NCI-H345 (cell line): Measurements from ENCODE around the gene DCP1B.
"Not testable (repeated sequence)": the region's sequence is repeated elsewhere in the genome, so short reads cannot be mapped to it uniquely, and the experiment has no call there.

Experiments used
- DNase-seq: peaks from one replicate; lab custom pipeline; 2025; lab: John Stamatoyannopoulos, UW

Gene DCP1B

DNA sequence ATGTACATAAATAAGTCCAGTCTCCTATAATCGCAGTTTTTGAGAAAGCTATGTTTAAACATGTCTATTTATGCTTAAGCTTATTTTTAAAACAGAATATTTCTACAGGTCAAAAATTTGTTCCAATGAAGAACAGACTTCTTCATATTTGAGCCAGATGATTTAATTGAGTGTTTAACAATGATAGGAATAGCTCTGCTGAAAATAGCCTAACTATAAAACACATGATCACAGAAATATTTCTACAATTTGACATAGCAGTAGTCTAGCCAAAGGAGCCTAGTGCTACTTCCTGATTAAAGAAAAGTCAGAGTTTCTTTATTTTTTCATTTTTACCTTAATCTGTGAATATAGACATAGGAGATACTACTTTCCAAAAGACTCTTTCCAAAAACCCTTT lies 29.4 kb downstream of the DCP1B start:
- no peak for DNase-seq

DNA sequence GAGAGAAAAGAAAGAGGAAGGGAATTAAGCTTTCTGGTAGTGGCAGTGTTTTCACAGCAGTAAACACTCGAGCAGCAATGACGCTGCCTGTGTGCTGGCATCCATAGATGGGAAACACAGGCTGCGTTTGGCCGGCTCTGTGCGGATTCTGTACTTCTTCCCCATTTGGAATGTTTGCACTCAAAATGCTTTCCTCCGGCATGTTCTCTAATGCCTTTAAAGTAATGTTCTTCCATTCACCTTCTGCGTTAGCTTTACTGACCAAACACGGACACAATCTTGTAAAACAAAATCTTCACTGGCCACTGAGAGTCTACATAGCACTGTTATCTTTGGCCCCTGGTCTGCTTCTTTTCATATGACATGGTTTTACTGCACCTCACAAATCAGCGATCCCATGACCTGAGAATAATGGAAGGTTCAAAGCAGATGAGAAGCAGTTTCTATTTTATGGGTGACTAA lies 31.4 kb downstream of the DCP1B start:
- no peak for DNase-seq

DNA sequence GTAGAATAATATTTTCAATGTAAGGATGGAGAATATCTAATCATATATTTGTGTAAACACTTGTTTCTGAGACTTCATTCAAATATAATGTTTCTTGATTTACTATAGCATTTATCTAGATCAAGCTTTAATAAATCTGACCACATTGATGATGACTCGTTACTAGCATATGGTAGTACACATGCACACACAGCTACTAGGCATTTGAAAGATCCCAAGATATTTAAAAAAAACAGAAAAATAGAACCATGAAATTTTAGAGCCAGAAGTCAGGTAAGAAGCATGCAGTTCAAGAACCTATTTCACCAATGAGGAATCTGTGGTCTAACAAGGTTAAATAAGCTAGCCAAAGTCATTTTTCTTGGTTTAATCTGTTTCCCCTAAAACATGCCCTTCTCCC lies 32.0 kb downstream of the DCP1B start:
- DNase-seq: no peak

DNA sequence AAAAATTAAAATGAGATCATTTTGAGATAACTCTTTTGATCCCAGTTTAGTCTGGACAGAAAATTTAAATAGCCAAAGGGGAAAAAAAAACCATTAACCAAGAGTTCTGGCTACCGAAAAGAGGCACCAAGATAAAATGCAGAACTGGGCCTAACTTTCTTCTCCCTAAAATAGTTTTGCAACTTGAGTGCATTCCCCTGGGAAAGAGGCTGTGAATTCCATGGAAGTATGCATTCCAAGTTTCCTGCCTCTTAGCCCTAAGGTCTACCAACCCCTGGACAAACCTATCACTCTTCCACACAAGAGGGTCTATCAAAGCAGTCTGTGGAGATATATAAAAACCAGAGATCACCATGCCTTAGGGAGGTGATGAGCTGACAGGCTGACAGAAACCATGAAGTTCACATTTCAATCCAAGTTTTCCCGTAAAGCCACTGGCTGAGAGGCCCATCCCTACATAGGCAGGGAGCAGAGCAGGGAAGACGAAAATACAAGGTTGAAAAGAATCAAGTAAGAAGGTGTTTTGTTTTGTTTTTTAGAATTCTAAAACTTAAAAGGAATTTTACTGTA lies 33.8 kb downstream of the DCP1B start:
- no peak for DNase-seq

DNA sequence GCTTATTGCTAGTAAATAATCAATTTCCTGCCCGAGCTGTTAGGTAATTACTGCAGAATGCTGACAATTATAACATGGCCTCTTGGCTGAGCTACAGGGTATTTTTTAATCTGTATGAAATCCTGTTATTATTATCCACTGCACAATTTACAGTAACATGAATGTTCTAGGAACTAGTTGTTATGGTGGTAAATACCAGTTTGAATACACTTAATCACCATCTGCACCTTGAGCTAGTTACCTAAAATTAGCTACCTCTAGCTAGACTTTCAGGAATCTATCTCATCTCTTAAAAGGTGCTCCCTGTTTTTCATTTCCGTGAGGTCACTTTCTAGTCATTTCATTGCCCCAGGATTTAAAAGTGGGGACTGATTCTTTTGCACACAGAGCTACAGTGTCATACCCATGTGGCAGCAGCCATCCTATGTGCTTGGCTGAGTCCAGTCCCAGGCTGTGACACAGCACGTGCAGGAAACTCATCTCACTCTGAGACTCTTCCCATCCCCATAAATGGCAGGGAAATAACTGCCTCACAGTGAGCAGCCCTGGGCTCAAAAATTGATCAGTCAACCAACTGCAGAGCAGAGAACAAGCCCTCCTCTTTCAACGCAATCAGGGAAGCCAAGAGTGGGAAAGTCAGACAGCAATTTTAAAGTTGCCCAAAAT lies 37.6 kb downstream of the DCP1B start:
- no peak for DNase-seq

DNA sequence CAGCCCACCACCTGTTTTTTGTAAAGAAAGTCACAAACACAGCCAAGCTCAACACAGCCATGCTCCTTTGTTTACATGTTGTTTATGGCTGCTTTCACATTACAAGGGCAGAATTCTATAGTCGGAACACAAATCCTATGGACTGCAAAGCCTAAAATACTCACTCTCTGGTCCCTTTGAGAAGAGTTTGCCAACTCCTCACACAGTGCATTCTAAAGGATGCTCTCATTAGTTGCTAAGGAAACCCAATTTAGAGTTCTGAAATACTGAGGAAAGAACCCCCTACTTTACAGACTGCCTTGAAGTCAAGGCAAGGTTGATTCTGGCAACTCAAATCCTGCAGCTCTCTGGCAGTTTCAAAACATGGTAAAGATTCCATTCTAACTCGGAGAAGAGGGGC lies 38.3 kb downstream of the DCP1B start:
- DNase-seq: no peak

DNA sequence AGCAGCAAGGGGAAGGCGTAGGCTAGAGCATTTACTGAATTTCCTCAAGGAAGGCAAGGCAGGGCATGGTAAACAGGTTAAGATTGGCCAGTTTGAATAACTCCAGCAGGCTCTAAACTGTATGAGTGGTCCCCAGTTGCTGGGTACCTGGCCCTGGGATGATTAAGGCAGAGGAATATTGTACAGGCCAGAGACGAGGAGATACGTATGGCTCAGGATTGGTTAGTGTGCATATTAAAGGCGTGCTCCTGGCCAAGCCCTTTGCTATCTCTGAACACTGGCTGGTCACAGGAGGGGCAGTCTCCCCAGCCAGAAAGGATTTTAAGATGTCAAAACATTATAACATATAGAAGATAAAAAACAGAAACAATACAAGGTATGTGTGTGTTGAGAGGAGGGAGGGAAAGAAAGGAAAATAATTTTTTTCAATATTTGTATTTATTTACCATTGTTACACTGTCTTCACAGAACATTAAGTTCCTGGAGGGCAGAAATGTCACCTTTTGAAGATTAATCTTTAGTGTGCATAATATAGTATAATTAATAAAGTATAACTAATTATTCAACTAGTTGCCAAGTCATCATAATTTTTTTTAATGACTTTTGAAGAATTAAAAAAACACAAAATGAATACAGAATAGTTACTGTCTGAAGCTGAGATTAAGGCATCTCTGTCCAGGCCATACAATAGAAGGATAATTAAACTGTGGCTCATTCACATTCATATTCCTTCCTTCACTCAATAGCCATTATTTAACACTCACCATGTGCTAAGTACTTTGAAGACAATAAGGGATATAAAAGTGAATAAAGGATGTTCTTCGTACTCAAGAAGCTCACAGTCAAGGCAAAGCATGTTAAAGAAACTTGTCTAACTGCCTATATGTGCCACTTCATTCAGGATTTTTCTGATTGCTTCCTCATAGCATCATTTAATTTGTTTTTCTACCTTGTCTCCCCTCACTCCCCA lies 41.9 kb downstream of the DCP1B start:
- DNase-seq: no peak

DNA sequence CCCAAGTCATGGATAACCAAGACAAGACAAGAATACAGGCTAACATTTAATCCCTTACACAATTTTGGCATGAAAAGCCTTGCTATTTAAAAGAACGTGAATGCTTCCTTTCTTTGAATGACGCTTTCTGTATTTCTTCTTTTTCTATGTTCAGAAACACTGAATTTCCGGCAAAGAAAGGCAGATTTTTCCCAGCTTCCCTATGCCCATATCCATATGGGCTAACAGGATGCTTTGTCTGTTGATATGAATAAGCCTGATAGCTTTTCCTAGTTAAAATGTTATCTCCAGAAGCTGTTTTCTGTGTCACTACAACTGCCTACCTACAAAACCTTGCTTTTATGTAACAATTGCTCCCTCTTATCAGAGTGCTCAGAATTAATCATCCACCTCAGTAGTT lies 47.5 kb downstream of the DCP1B start:
- no peak for DNase-seq

DNA sequence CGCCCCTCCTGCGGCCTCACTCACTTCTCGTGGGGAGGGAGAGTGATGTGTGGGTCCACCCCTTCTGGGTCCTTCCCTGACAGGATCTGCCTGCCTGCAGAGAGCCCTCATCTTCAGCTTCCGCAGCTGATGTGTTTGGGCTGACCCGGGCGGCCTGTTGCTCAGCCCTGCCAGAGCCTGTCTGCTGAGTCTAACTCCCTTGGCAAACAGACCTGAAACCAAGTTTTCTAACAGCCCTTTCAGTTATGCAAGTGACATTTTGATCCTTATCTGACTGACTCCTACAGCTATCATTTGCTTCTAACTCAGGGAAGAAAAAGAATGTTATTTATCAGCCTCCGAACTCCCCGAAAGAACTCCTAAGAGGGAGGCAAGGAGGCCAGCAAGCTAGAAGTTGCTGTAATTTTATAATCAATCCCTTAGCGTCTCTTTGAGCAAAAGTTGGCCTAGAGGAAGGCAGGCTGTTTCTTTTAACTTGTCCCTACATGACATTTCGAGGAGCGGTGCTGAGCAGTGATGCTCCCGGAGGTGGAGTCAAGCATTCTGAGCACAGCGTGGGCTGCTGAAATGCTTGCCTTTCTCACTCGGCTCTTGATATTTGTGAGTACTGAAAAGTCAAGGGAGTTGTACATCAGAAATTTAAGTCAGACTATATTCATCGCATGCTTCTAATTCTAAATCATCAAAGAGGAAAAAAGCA lies 54.3 kb downstream of the DCP1B start:
- DNase-seq: no peak

DNA sequence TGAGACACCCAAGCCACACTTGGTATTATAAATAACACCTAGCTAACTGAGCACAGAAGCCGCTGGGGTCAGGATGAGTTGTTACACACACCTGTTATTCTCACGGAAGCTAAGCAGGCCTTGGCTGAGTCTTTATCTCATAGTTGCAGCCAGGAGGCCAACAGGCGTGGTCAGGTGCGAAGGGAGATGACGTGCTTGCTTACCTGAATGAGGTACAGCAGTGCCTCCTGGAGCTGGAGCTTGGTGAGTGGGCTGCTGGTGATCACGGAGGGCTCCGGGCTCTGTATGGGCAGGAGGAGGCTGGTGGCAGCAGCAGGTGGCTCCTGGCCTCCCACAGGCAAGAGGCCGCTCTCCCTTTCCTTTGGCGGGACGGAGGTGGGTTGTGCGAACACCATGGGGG lies 55.4 kb downstream of the DCP1B start:
- no peak for DNase-seq

DNA sequence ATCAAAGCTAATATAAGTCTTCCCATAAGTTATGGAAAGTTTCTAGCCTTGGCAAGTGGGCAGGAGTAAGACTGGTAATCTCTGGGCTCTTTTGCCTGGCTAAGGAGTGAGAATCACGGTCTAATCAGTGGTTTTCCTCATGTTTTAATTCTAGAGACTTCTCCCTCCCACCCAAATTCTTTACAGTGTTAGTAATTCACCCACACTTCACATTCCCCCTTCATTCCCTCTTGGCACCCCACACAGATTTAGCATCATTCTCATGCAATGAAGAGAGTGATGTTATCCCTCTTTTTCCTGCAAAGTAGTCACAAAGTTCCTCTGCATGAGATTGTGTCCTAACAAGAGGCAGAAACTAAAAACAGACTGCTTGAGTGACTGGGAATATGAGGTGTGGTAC lies 57.2 kb downstream of the DCP1B start:
- DNase-seq: no peak

DNA sequence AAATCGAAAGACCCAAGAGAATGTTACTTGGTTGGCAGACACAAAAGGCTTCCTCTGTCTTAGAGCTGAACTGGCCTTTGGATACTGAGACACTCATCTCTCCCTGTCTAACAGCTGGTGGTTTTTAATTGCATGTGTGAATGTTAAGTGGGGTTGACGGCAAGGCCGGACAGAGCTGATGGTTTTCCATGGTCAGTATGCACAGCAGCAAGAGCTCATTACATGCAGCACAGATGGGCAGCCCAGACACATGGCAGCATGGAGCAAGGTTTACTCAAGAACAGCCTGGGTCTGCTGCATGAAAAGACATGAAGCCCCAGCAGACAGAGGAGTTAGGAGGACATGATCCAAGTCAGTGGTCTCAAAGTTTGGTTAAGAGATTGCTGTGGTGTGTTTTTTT lies 58.0 kb downstream of the DCP1B start:
- no peak for DNase-seq

DNA sequence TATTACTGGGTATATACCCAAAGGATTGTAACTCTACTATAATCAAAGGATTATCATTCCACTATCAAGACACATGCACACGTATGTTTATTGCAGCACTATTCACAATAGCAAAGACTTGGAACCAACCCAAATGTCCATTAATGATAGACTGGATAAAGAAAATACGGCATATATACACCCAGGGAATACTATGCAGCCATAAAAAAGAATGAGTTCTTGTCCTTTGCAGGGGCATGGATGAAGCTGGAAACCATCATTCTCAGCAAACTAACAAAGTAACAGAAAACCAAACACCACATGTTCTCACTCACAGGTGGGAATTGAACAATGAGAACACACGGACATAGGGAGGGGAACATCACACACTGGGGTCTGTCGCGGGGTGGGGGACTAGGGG lies 58.8 kb downstream of the DCP1B start:
- DNase-seq: not testable (repeated sequence)

DNA sequence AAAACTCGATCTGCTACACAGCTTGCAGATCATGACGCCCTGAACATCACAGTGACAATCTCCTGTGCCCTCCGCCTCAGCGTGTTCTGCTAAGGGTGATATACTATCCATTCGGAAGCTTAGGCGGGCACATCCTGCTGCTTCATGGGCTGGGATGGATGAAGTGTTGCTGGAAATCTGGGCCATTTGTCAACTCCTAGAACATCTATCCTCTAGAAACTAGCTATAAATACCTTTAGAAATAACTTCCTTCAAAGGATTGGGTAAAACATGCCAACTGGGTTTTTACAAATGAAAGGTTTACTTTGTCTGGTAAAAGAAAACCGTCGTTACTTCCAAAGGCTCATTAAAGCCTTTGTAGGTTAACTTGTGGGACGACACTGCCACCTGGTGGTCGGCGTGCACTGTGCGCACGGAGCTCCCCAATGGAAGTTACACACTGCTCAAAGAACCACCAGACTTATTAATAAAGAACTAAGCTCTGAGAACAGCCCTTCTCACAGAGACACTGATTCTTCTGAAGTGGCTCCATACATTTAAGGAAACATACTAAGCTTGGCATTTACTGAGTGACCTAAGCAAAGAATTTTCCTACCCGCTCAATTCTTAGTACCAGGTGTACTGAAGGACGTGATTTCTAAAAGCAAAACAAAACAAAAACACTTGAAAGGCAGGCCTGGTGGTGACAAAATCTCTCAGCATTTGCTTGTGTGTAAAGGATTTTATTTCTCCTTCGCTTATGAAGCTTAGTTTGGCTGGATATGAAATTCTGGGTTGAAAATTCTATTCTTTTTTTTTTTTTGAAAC lies 64.3 kb downstream of the DCP1B start:
- peak; percentile 82 for DNase-seq

DNA sequence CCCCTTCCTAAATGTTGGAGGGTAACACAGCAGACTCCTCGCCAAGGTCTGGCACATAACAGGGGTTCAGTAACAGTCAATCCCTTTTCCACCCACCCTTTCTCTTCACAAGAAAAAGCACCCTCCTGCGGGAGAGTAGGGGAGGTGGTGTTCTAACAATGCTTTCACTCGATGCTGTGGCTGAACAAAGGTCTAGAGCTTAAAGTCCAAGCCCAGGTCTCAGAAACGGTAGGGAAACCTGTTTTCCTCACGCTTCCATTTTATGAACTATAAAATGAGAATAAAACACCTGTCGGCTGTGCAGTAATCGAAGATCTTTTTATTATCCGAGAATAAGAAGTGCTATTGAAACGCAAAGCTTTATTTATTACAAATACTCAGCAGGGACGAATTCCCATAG lies 64.9 kb downstream of the DCP1B start:
- no peak for DNase-seq

DNA sequence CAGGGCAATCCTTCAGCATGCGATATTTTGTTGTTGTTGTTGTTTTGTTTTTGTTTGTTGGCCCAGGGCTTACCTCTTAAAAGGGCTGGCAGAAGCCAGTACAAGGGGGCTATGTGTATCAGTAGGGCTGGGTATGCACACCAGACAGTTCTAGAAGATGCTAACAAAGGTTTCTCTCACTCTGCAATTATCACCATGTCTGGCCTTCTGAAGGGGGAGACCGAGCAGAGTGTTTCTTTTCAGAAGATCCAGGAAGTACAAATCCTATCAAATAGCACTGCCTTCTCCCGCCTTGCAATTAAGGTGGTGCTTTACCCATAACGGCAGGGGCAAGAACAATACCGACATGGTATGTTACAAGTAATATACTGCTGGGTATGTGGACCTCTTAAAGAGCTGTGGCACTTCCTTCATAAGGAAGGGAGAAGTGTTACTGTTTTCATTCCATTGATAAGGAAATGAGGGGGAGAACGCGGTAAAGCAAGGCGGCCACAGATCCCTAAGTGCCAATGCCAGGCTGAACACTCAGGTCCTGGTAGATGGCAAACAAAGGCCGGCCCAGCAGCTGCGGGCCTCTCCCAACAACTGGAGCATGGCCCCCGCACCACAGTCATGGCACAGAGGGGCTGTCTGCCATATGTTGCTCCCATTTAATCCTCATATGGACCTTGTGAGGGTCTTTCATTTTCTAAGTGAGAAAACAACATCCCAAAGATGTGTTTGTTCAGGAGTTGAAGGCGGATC lies 66.6 kb downstream of the DCP1B start:
- DNase-seq: no peak

DNA sequence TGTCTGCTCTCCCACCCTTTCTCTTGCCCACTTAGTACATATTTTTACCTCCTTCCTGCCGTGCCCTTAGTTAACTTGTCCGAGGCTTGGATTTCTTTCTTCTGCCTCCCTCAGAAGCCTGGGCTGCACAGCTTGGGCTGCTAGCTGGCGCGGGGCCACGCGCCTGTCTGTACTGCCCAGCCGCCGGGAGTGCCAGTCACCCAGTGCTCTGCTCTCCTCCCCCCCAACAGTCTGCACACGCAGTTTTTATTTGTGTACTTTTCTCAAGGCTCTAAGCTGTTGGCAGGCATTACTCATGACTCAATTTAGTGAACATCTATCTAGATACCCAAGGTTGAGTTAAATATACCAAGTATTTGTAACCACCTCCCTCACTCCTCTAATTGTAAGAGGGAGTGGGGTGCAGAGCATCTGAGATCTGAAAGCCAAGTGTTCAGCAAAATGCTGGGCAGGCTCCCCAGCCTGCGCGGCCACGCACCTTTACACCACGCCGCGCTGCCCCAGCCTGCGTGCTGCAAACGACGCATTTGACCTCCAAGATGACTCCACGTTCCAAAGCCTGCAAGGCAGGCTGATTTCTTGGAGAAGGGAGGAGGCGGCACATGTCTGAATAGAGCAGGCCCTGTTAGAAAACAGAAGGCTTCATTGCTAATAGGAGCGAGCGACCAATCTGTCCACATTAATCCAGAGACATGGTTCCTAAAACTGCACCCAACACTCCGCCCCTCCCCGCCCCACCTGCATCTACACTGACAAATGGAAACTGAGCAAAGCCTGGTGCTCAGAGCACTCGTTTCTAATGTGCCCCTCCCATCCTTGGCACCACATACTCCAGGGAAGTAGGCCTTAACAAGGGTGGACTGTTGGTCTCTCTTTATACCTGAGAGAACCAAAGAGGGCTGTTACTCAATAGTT lies 67.6 kb downstream of the DCP1B start:
- DNase-seq: peak; percentile 49

DNA sequence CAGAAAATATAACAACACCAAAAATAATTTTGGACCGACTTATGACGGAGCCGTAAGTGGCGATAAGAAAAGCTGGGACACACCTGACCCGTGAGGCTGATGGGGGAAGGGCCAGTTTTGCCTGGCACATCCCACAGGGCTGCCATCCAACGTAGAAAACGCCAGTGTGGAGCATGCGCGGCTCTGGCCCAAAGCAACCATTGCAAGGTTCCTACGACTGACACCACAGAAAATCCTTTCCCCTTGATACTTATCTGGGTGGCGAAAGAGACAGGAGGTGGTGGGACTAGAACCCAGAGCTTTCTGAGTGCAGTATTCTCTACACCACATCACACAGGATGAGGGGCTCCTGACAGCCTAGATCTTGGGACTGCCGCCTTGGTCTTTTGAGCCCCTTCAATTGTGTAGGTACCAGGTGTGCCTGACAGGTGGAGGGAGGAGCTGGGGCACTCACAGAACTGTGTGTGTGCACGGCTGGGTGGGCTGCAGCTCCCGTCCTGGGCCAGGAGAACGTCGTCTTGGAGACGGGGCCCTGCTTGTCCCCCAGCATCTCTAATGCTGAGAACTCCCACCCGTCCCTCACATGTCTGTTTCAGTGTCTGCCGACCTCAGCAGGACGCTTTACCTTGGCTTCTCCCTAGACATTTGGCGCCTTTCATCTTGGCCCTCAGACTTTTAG lies 68.4 kb downstream of the DCP1B start:
- DNase-seq: no peak

DNA sequence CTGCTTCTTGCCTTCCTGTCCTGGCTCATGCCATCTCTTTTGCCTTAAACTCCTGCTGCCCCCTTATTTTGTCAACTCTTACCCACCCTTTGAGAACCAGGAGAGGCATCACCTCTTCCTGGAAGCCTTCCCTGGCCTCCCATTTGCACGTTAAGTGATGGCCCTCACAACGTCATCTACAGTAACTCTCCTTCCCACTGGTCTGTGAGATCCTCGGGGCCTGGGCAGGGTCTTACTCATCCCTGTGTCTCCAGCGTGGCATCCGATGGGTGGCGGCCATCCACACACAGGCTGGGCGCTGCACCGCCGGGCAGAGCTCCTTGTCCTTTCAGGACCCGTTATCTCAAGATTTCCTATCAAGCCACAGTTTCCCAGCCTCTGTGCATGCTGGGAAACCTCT lies 69.0 kb downstream of the DCP1B start:
- DNase-seq: no peak
